ENCODE measurements around the gene OR4C6.

The OR4C6 gene

GRCh38 chr11:55661901-55662300, at the start of gene OR4C6:
Gene OR4C6 (plus strand): TSS chr11:55662201. CDS start chr11:55665167, 2,966 bp downstream.
- no peaks in the 10 kb centered on the region for H3K36me3 ChIP-seq (ENCODE audit: control insufficient read depth, low read depth, low read length)
- H3K4me1 ChIP-seq (ENCODE audit: control insufficient read depth, low read depth, low read length): no peaks in the 10 kb centered on the region
- no peaks in the 10 kb centered on the region for H3K27me3 ChIP-seq (ENCODE audit: control insufficient read depth, insufficient read depth, low read length)
- no peak within 1 kb of the TSS for H3K27ac ChIP-seq (ENCODE audit: low read length)
- H3K4me3 ChIP-seq (ENCODE audit: low read length): no peak within 1 kb of the TSS
- H3K9me3 ChIP-seq (ENCODE audit: control insufficient read depth, low read depth, low read length): peaks cover 59% of the 10 kb centered on the region
- H3K9ac ChIP-seq (ENCODE audit: low read length): no peak within 1 kb of the TSS

- Histone ChIP-seq H3K27ac (ENCODE audit: low read length) (no peak overlapping the region), H3K4me1 (ENCODE audit: control insufficient read depth, low read depth, low read length) (no peaks in the 10 kb centered on the region), H3K9ac (ENCODE audit: low read length) (no peak overlapping the region), H3K36me3 (ENCODE audit: control insufficient read depth, low read depth, low read length) (no peaks in the 10 kb centered on the region), H3K4me3 (ENCODE audit: low read length) (no peak overlapping the region), H3K9me3 (ENCODE audit: control insufficient read depth, low read depth, low read length) (peaks cover 8% of the 10 kb centered on the region), H3K27me3 (ENCODE audit: control insufficient read depth, insufficient read depth, low read length) (no peaks in the 10 kb centered on the region)
Measured at GRCh38 chr11:55624531-55624930, 37.5 kb upstream of the OR4C6 start.

DNA sequence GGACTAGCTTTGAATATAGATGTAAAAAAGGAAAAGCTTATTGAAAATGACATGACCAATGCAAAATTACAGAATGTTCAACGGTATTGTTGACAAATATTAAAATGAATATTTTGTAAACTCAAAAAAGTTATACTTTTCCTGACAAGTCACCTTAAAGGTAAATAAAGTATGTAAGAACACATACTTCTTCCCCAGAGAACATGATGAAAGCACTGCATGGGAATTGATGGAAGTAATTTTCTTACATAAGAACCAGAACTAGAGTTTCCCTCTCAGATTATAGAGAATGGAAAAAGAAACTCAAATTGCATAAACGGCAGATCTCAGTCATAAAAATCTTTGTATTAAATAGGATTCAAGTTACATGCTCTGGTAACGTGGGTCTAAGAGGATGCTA, 27.2 kb upstream of the OR4C6 start, which contains the start of gene OR4P4:
TSS of gene OR4P4 (plus strand) at position 301 of the 400 bp plus-strand sequence.
- Histone ChIP-seq H3K27ac (ENCODE audit: low read length) (no peak within 1 kb of the TSS), H3K27me3 (ENCODE audit: control insufficient read depth, insufficient read depth, low read length) (no peaks in the 10 kb centered on the region), H3K9me3 (ENCODE audit: control insufficient read depth, low read depth, low read length) (peaks cover 32% of the 10 kb centered on the region), H3K36me3 (ENCODE audit: control insufficient read depth, low read depth, low read length) (no peaks in the 10 kb centered on the region), H3K4me1 (ENCODE audit: control insufficient read depth, low read depth, low read length) (no peaks in the 10 kb centered on the region), H3K4me3 (ENCODE audit: low read length) (no peak within 1 kb of the TSS), H3K9ac (ENCODE audit: low read length) (no peak within 1 kb of the TSS)

DNA sequence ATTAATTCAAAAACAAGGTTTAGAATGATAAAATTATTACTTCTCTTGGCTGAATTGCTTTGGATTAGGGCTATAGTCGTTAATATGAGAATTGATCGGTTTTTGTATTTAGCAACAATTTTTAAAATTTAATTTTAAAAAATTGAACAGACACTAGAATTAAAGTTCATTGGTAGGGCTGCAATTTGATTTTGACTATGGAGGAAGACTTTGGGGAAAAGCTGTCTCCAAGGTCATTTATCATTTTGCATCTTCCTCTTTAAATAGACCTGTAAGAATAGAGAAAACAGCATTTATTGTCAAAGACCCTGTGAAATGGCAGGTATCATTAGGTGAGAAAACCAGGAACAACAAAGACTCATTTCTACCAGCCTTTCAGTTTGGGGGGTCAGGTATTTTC, 14.0 kb upstream of the OR4C6 start, which contains the start of gene OR4S2:
TSS of gene OR4S2 (plus strand) at position 301 of the 400 bp plus-strand sequence. CDS start 2,577 bp downstream, outside the sequence.
- Histone ChIP-seq H3K9me3 (ENCODE audit: control insufficient read depth, low read depth, low read length) (peaks cover 30% of the 10 kb centered on the region), H3K9ac (ENCODE audit: low read length) (no peak within 1 kb of the TSS), H3K36me3 (ENCODE audit: control insufficient read depth, low read depth, low read length) (no peaks in the 10 kb centered on the region), H3K27ac (ENCODE audit: low read length) (no peak within 1 kb of the TSS), H3K4me1 (ENCODE audit: control insufficient read depth, low read depth, low read length) (no peaks in the 10 kb centered on the region), H3K4me3 (ENCODE audit: low read length) (no peak within 1 kb of the TSS), H3K27me3 (ENCODE audit: control insufficient read depth, insufficient read depth, low read length) (no peaks in the 10 kb centered on the region)

GRCh38 chr11:55652560-55652959, 9.4 kb upstream of the OR4C6 start:
- no peak overlapping the region for H3K27ac ChIP-seq (ENCODE audit: low read length)
- H3K27me3 ChIP-seq (ENCODE audit: control insufficient read depth, insufficient read depth, low read length): no peaks in the 10 kb centered on the region
- H3K36me3 ChIP-seq (ENCODE audit: control insufficient read depth, low read depth, low read length): no peaks in the 10 kb centered on the region
- peaks cover 42% of the 10 kb centered on the region for H3K9me3 ChIP-seq (ENCODE audit: control insufficient read depth, low read depth, low read length)
- H3K4me3 ChIP-seq (ENCODE audit: low read length): no peak overlapping the region
- no peaks in the 10 kb centered on the region for H3K4me1 ChIP-seq (ENCODE audit: control insufficient read depth, low read depth, low read length)
- no peak overlapping the region for H3K9ac ChIP-seq (ENCODE audit: low read length)

- Histone ChIP-seq H3K27me3 (ENCODE audit: control insufficient read depth, insufficient read depth, low read length) (no peaks in the 10 kb centered on the region), H3K4me3 (ENCODE audit: low read length) (no peak overlapping the region), H3K27ac (ENCODE audit: low read length) (no peak overlapping the region), H3K9ac (ENCODE audit: low read length) (no peak overlapping the region), H3K4me1 (ENCODE audit: control insufficient read depth, low read depth, low read length) (no peaks in the 10 kb centered on the region), H3K9me3 (ENCODE audit: control insufficient read depth, low read depth, low read length) (peaks cover 50% of the 10 kb centered on the region), H3K36me3 (ENCODE audit: control insufficient read depth, low read depth, low read length) (no peaks in the 10 kb centered on the region)
Measured at GRCh38 chr11:55655096-55655495, 6.9 kb upstream of the OR4C6 start.

- no peaks in the 10 kb centered on the region for H3K36me3 ChIP-seq (ENCODE audit: control insufficient read depth, low read depth, low read length)
- H3K27ac ChIP-seq (ENCODE audit: low read length): no peak overlapping the region
- H3K4me1 ChIP-seq (ENCODE audit: control insufficient read depth, low read depth, low read length): no peaks in the 10 kb centered on the region
- peaks cover 44% of the 10 kb centered on the region for H3K9me3 ChIP-seq (ENCODE audit: control insufficient read depth, low read depth, low read length)
- no peaks in the 10 kb centered on the region for H3K27me3 ChIP-seq (ENCODE audit: control insufficient read depth, insufficient read depth, low read length)
- no peak overlapping the region for H3K9ac ChIP-seq (ENCODE audit: low read length)
- H3K4me3 ChIP-seq (ENCODE audit: low read length): no peak overlapping the region
Measured at GRCh38 chr11:55658031-55658573, 3.9 kb upstream of the OR4C6 start.

DNA sequence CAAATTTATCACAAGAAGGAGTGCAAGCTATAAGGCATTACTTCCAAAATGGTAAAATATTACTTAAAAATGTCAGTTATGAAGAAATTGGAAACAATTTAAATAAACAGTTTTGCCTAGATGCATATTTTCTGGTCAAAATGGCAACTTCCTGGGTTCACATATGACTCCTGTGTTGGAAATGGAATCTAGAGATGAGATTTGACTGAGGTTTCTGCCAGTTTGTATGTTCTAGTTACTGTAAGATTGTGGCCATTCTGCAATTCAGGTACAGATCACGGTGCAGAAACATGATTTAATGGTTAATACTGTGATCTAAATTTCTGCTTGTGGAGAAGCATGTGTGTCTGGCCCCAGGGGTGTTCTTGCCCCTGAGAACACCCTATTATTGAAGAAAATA, 3.4 kb upstream of the OR4C6 start:
- Histone ChIP-seq H3K9me3 (ENCODE audit: control insufficient read depth, low read depth, low read length) (peaks cover 47% of the 10 kb centered on the region), H3K4me1 (ENCODE audit: control insufficient read depth, low read depth, low read length) (no peaks in the 10 kb centered on the region), H3K9ac (ENCODE audit: low read length) (no peak overlapping the region), H3K27ac (ENCODE audit: low read length) (no peak overlapping the region), H3K36me3 (ENCODE audit: control insufficient read depth, low read depth, low read length) (no peaks in the 10 kb centered on the region), H3K27me3 (ENCODE audit: control insufficient read depth, insufficient read depth, low read length) (no peaks in the 10 kb centered on the region), H3K4me3 (ENCODE audit: low read length) (no peak overlapping the region)

GRCh38 chr11:55669376-55669775, 7.4 kb downstream of the OR4C6 start:
- peaks cover 45% of the 10 kb centered on the region for H3K9me3 ChIP-seq (ENCODE audit: control insufficient read depth, low read depth, low read length)
- no peaks in the 10 kb centered on the region for H3K4me1 ChIP-seq (ENCODE audit: control insufficient read depth, low read depth, low read length)
- no peaks in the 10 kb centered on the region for H3K27me3 ChIP-seq (ENCODE audit: control insufficient read depth, insufficient read depth, low read length)
- no peaks in the 10 kb centered on the region for H3K36me3 ChIP-seq (ENCODE audit: control insufficient read depth, low read depth, low read length)
- H3K4me3 ChIP-seq (ENCODE audit: low read length): no peak overlapping the region
- no peak overlapping the region for H3K9ac ChIP-seq (ENCODE audit: low read length)
- H3K27ac ChIP-seq (ENCODE audit: low read length): no peak overlapping the region

- no peak overlapping the region for H3K27ac ChIP-seq (ENCODE audit: low read length)
- no peaks in the 10 kb centered on the region for H3K36me3 ChIP-seq (ENCODE audit: control insufficient read depth, low read depth, low read length)
- H3K4me3 ChIP-seq (ENCODE audit: low read length): no peak overlapping the region
- no peak overlapping the region for H3K9ac ChIP-seq (ENCODE audit: low read length)
- H3K4me1 ChIP-seq (ENCODE audit: control insufficient read depth, low read depth, low read length): no peaks in the 10 kb centered on the region
- no peaks in the 10 kb centered on the region for H3K27me3 ChIP-seq (ENCODE audit: control insufficient read depth, insufficient read depth, low read length)
- H3K9me3 ChIP-seq (ENCODE audit: control insufficient read depth, low read depth, low read length): peaks cover 33% of the 10 kb centered on the region
Measured at GRCh38 chr11:55673860-55674259, 11.9 kb downstream of the OR4C6 start.

- Histone ChIP-seq H3K4me1 (ENCODE audit: control insufficient read depth, low read depth, low read length) (no peaks in the 10 kb centered on the region), H3K36me3 (ENCODE audit: control insufficient read depth, low read depth, low read length) (no peaks in the 10 kb centered on the region), H3K27ac (ENCODE audit: low read length) (no peak overlapping the region), H3K9ac (ENCODE audit: low read length) (no peak overlapping the region), H3K27me3 (ENCODE audit: control insufficient read depth, insufficient read depth, low read length) (no peaks in the 10 kb centered on the region), H3K9me3 (ENCODE audit: control insufficient read depth, low read depth, low read length) (peaks cover 65% of the 10 kb centered on the region), H3K4me3 (ENCODE audit: low read length) (no peak overlapping the region)
Measured at GRCh38 chr11:55697817-55698216, 35.8 kb downstream of the OR4C6 start.

DNA sequence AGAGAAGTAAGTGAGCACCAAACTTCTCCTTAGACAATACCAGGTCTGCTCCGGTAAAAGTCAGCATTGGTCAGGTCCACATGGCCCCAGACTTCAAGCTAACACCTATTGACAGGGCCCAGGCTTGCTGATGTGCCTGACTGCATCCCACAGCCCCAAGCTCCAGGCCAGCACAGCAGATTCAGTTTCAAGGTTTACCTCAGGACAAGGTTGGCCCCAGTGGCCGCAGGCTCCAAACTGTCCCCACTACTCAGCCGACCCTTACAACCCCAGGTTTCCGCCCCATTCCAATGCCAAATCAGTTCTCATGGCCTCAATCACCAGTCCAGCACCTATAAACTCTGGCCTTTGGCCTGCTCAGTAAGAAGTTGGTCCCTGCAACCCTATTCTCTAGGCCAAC, 39.4 kb downstream of the OR4C6 start:
- H3K9me3 ChIP-seq (ENCODE audit: control insufficient read depth, low read depth, low read length): peaks cover 60% of the 10 kb centered on the region
- no peak overlapping the region for H3K27ac ChIP-seq (ENCODE audit: low read length)
- H3K36me3 ChIP-seq (ENCODE audit: control insufficient read depth, low read depth, low read length): no peaks in the 10 kb centered on the region
- H3K4me1 ChIP-seq (ENCODE audit: control insufficient read depth, low read depth, low read length): no peaks in the 10 kb centered on the region
- H3K4me3 ChIP-seq (ENCODE audit: low read length): no peak overlapping the region
- H3K9ac ChIP-seq (ENCODE audit: low read length): no peak overlapping the region
- no peaks in the 10 kb centered on the region for H3K27me3 ChIP-seq (ENCODE audit: control insufficient read depth, insufficient read depth, low read length)
